GM12878 (cell line): ENCODE results near the gene CNN3. TPM values are rescaled to one million over a fixed set of nuclear protein-coding genes. Genes with fewer than 3 reads are reported as not detected.

Experiments
- ATAC-seq: fragments of 200-7000 bp; cut with Tn5 transposase; 3 replicates; pipeline ENCODE4 v1.9.1; 2020; ENCODE audit warnings: mild to moderate bottlenecking, moderate library complexity
- BruUV-seq: library from RNA; stranded (reverse); fragments of 400-500 nt; replicated peaks from 2 replicates; lab custom pipeline; 2021; lab: Mats Ljungman, UMichigan
- CTCF ChIA-PET: fragments of 300-600 bp; sonication (Branson Sonifier 250); formaldehyde crosslinking; extraction: SDS; loops from one replicate; lab custom pipeline; 2021; ENCODE audit warnings: inconsistent platforms; lab: Yijun Ruan, JAX
- POLR2A ChIA-PET: fragments of 350-600 bp; formaldehyde crosslinking; extraction: SDS; loops from one replicate; lab custom pipeline; 2021; ENCODE audit warnings: inconsistent platforms; lab: Charles Lee
- RAD21 ChIA-PET: fragments of 300-600 bp; sonication (Branson Sonifier 250); formaldehyde crosslinking; loops from one replicate; lab custom pipeline; 2023; ENCODE audit warnings: antibody characterized with exemption; ENCODE audit not compliant: unreplicated experiment; lab: Charles Lee
- SMC1A ChIA-PET: fragments of 300-600 bp; sonication (Branson Sonifier 250); formaldehyde crosslinking; loops from one replicate; lab custom pipeline; 2023; ENCODE audit not compliant: unreplicated experiment, uncharacterized antibody; lab: Charles Lee
- DNase-seq: peaks from one replicate; pipeline ENCODE4 v3.0.0-alpha.2; 2011; ENCODE audit warnings: low read depth, low spot score
- FAIRE-seq: peaks from 3 replicates; lab custom pipeline; 2011; peaks lifted over from hg19 to GRCh38; lab: Jason Lieb, UNC
- H2AFZ ChIP-seq: 2 replicates; pipeline ENCODE4 v1.6.0; 2011; ENCODE audit warnings: low read depth, low read length, control low read depth; ENCODE audit not compliant: control insufficient read depth
- H3K27ac ChIP-seq: 2 replicates; pipeline ENCODE4 v1.5.1; 2011; ENCODE audit warnings: control low read depth; ENCODE audit not compliant: control insufficient read depth, insufficient read depth
- H3K27me3 ChIP-seq, 2 experiments: replicated peaks in 1 of 2; 2 replicates each; pipeline versions ENCODE4 v1.6.0 to v1.6.1; 2011; ENCODE audit warnings: low read length in 1 of 2; ENCODE audit not compliant: control insufficient read depth in 2 of 2, insufficient read depth in 2 of 2
- H3K36me3 ChIP-seq, 2 experiments: 2 replicates each; pipeline ENCODE4 v1.5.1; 2011; ENCODE audit warnings: low read length in 1 of 2; ENCODE audit not compliant: control insufficient read depth in 2 of 2, insufficient read depth in 2 of 2
- H3K4me1 ChIP-seq: 2 replicates; pipeline ENCODE4 v1.6.1; 2011; ENCODE audit warnings: mild to moderate bottlenecking, low read length, moderate library complexity, mixed read lengths; ENCODE audit not compliant: control insufficient read depth, insufficient read depth
- H3K4me2 ChIP-seq: 2 replicates; pipeline ENCODE4 v1.6.0; 2011; ENCODE audit warnings: control low read depth; ENCODE audit not compliant: control insufficient read depth, insufficient read depth
- H3K4me3 ChIP-seq: fragments of 200-600 bp; sonication (generic); 2 replicates; pipeline ENCODE4 v1.5.1; 2016
- H3K79me2 ChIP-seq: 2 replicates; pipeline ENCODE4 v1.6.0; 2011; ENCODE audit warnings: low read length; ENCODE audit not compliant: control insufficient read depth, insufficient read depth
- H3K9ac ChIP-seq: 2 replicates; pipeline ENCODE4 v1.8.0; 2011; ENCODE audit warnings: low read length, control low read depth, mixed read lengths; ENCODE audit not compliant: control insufficient read depth, insufficient read depth
- H3K9me3 ChIP-seq: replicated peaks from 3 replicates; pipeline ENCODE4 v1.5.1; 2011; ENCODE audit warnings: mild to moderate bottlenecking, low read length; ENCODE audit not compliant: control insufficient read depth, insufficient read depth
- H4K20me1 ChIP-seq: 2 replicates; pipeline ENCODE4 v1.6.0; 2011; ENCODE audit not compliant: control insufficient read depth, insufficient read depth
- CHD4 ChIP-seq: fragments of 200-600 bp; sonication (generic); IDR thresholded peaks from 2 replicates; pipeline ENCODE4 v1.6.1; 2016; ENCODE audit warnings: mild to moderate bottlenecking
- HDAC6 ChIP-seq: fragments of 200-600 bp; sonication (generic); IDR thresholded peaks from one replicate; pipeline ENCODE4 v1.8.0; 2017; ENCODE audit warnings: antibody characterized with exemption; ENCODE audit not compliant: unreplicated experiment
- JUNB ChIP-seq: IDR thresholded peaks from 2 replicates; pipeline ENCODE4 v1.6.1; 2016; ENCODE audit warnings: antibody characterized with exemption, mild to moderate bottlenecking
- MYB ChIP-seq: fragments of 150-350 bp; IDR thresholded peaks from 2 replicates; pipeline ENCODE4 v1.6.1; 2014; ENCODE audit warnings: mild to moderate bottlenecking, low read depth, low read length, borderline replicate concordance
- NR2C1 ChIP-seq: fragments of 450-650 bp; IDR thresholded peaks from 2 replicates; pipeline ENCODE4 v1.6.1; 2017; ENCODE audit warnings: antibody characterized with exemption, mild to moderate bottlenecking, moderate library complexity
- POLR2AphosphoS2 ChIP-seq: IDR thresholded peaks from 2 replicates; pipeline ENCODE4 v1.6.1; 2011; ENCODE audit warnings: low read depth, mild to moderate bottlenecking, low read length, improper control_type of control experiment, moderate library complexity
- POU2F2 ChIP-seq: IDR thresholded peaks from 3 replicates; pipeline ENCODE4 v1.6.1; 2011; ENCODE audit warnings: low read depth, mild to moderate bottlenecking, low read length, borderline replicate concordance
- RBBP5 ChIP-seq: fragments of 200-600 bp; sonication (generic); conservative IDR thresholded peaks from 2 replicates; pipeline ENCODE4 v1.6.1; 2016
- RCOR1 ChIP-seq: conservative IDR thresholded peaks from 2 replicates; pipeline ENCODE4 v1.6.1; 2012; ENCODE audit warnings: low read depth, low read length, improper control_type of control experiment
- SRF ChIP-seq, 2 experiments: IDR thresholded peaks; 2 replicates each; pipeline ENCODE4 v1.6.1; 2011; ENCODE audit warnings: low read depth in 2 of 2, low read length in 2 of 2, mild to moderate bottlenecking in 1 of 2, moderate library complexity in 1 of 2
- SUZ12 ChIP-seq: fragments of 200-600 bp; sonication (generic); IDR thresholded peaks from one replicate; pipeline ENCODE4 v1.6.1; 2018; ENCODE audit warnings: antibody characterized with exemption, mild to moderate bottlenecking; ENCODE audit not compliant: unreplicated experiment
- TAF1 ChIP-seq: IDR thresholded peaks from 2 replicates; pipeline ENCODE4 v1.6.1; 2011; ENCODE audit warnings: mild to moderate bottlenecking, low read depth, low read length, borderline replicate concordance
- WGBS: methylation state at CpG from one replicate; pipeline ENCODE4 v1.1.6; 2016; ENCODE audit warnings: low lambda C conversion rate; ENCODE audit not compliant: insufficient replicate concordance, insufficient coverage; ENCODE audit errors: missing lambda C conversion rate; 5-methylcytosine and 5-hydroxymethylcytosine counted together
- in situ Hi-C: fragments of 300-500 bp; cut with MboI; formaldehyde crosslinking; loops from 9 replicates; pipeline ENCODE4 v1.14.3; 2018; ENCODE audit warnings: mixed read lengths
- intact Hi-C: fragments of 100-400 bp; cut with micrococcal nuclease; formaldehyde crosslinking; loops from one replicate; pipeline ENCODE4 v1.14.2; 2022; ENCODE audit not compliant: unreplicated experiment
- polyA plus RNA-seq, 11 experiments: library from polyadenylated mRNA; depleted of rRNA in 4 of 11; unstranded in 6 of 11; stranded (reverse) in 5 of 11; fragments of >200 nt; fragmentation: Nextera tagmentation in 4 of 11; fragmentation: Illumina TruSeq in 1 of 11; extraction: Ambion mirVana in 4 of 11; extraction: Trizol in 1 of 11; gene quantifications; 1 replicate in 1 of 11; 2 replicates in 10 of 11; pipeline versions ENCODE4 v1.2.1 to v1.2.3, GENCODE V29; 2011 to 2016; ENCODE audit warnings: inconsistent platforms in 2 of 11, missing spikeins in 2 of 11, low read depth in 1 of 11
- total RNA-seq, 4 experiments: library from RNA; depleted of rRNA in 3 of 4; stranded (reverse); fragments of >200 nt in 3 of 4; fragmentation: Illumina TruSeq in 1 of 4; extraction: Trizol in 1 of 4; gene quantifications; 2 replicates each; pipeline versions ENCODE4 v1.2.1 to v1.2.3, GENCODE V29; 2013 to 2021
- TF ChIP-seq, protein P1 (sequence below): fragments of 450-650 bp; IDR thresholded peaks from 2 replicates; pipeline ENCODE4 v1.6.1; 2016; ENCODE audit warnings: mild to moderate bottlenecking

Gene CNN3
- total and polyA plus RNA-seq, 10 of the 15 experiments (the other 5 are each of a cell fraction or from before 2014, with no cell fraction given), result 0.20 to 48.4 (median 34.3) TPM

DNA sequence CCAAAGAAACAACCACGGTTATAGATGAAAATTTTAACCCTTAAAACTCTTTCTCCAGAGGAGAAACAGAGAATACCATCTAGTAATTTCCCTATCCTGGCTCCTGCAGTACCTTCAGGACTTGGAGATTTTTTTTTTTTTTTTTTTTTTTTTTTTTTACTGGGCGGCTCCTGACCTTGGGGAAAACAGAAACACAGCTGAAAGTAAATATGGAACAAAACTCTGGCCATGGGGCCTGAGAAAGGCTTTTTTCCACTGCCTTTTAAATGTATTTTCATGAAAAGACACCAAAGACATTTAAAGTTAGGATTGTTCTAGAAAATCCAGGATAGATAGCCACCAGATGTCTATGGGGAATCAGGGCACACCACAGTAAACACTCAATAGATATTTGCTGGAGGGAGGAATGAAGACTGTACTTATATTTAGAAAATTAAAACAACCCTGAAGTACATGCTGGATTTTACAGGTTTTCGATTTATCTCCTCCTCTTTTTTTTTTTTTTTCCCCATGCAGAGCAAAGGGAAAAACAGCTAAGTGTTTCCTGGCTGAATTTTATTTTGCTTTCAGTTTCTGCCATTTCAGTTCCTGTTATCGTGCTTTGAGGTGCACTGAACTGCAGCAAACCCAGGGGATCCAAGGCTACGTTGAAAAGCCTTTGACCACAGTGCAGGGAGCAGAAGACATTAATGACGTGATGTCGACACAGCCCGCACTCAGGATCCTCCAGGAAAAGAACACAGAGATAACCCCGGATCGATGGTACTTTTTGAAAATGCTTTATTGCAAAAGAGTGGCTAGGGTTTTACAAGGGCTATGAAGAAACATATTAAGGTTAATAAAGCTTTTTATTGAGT lies 35.7 kb upstream of the CNN3 start (continued):
- TF ChIP-seq POU2F2, result no peak

DNA sequence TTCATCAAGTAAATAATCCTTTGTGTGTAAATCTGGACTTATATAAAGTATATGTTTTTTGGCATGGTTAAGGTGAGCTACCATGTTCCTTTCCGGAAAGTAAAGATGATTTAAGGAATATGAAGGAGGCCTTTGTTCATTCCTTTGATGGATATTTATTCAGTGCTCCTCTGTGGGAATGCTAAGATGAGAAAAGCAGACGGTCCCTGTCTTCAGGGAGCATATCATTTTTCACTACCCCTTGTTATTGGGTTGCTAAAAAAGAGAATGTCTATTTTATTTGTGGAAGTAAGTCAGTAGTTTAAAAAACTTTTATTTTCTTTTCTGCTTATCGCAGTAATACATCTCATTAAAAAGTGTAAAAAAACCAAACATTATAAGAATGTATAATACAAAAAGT lies 35.1 kb upstream of the CNN3 start:
- FAIRE-seq (no peak), ATAC-seq (no peak), DNase-seq (no peak)
- no peaks in the 10 kb centered on the region for H3K36me3 ChIP-seq
- 97% methylated on average over 3 of the region's 3 CpGs for WGBS
- CTCF ChIA-PET, result interaction anchor here (0.9 kb wide), 1 partner anchor 108 kb away, joined by 3 read pairs; no protein-coding TSS in a partner anchor
- H3K4me1 ChIP-seq, result no peaks in the 10 kb centered on the region; the same call in 1 of the 2 replicates
- no peak overlapping the region; the same call in 1 of the 2 replicates for H2AFZ ChIP-seq
- SMC1A ChIA-PET, result interaction anchor here (1.0 to 1.8 kb wide), 3 partner anchors 18 to 107 kb away, joined by 3 to 4 read pairs (median 3); no protein-coding TSS in a partner anchor
- H3K27me3 ChIP-seq, result no peaks in the 10 kb centered on the region
- no peaks in the 10 kb centered on the region for H3K9me3 ChIP-seq
- no peaks in the 10 kb centered on the region for H4K20me1 ChIP-seq
- intact Hi-C loops (loop anchor here (10.0 kb wide), 1 partner anchor 273 kb away; the partner anchor contains the start of gene RWDD3), in situ Hi-C loops (no loop called here)
- BruUV-seq, result no TSS peak
- RAD21 ChIA-PET, result no interaction called here
- H3K9ac ChIP-seq, result no peak overlapping the region
- H3K4me3 ChIP-seq, result no peak overlapping the region
- no peak for TF ChIP-seq POLR2AphosphoS2
- no peak for TF ChIP-seq TAF1
- no peak for TF ChIP-seq CHD4
- TF ChIP-seq JUNB, result no peak
- no peak for TF ChIP-seq RCOR1
- no peak for TF ChIP-seq HDAC6
- no peak for TF ChIP-seq NR2C1
- no peak for TF ChIP-seq RBBP5
- TF ChIP-seq MYB, result no peak
- TF ChIP-seq, protein P1, sequence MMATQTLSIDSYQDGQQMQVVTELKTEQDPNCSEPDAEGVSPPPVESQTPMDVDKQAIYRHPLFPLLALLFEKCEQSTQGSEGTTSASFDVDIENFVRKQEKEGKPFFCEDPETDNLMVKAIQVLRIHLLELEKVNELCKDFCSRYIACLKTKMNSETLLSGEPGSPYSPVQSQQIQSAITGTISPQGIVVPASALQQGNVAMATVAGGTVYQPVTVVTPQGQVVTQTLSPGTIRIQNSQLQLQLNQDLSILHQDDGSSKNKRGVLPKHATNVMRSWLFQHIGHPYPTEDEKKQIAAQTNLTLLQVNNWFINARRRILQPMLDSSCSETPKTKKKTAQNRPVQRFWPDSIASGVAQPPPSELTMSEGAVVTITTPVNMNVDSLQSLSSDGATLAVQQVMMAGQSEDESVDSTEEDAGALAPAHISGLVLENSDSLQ, result no peak
- no peak for TF ChIP-seq SUZ12
- TF ChIP-seq SRF (IDR thresholded peaks at IDR 0.05; ENCODE audit: low read depth in 2 of 2, low read length in 2 of 2), result no peak
- no peak for TF ChIP-seq POU2F2
- no peak overlapping the region for H3K4me2 ChIP-seq
- POLR2A ChIA-PET, result interaction anchor here (1.1 kb wide), 1 partner anchor 110 kb away, joined by 3 read pairs; no protein-coding TSS in a partner anchor
- no peaks in the 10 kb centered on the region for H3K79me2 ChIP-seq
- H3K27ac ChIP-seq, result no peak overlapping the region
